Measurements from ENCODE around the gene DIPK1A. TPM values are rescaled to one million over a fixed set of nuclear protein-coding genes. Genes with fewer than 3 reads are reported as not detected.

Gene DIPK1A
- total RNA-seq, 1 experiment from 2014 or later: 1.2 TPM

DNA sequence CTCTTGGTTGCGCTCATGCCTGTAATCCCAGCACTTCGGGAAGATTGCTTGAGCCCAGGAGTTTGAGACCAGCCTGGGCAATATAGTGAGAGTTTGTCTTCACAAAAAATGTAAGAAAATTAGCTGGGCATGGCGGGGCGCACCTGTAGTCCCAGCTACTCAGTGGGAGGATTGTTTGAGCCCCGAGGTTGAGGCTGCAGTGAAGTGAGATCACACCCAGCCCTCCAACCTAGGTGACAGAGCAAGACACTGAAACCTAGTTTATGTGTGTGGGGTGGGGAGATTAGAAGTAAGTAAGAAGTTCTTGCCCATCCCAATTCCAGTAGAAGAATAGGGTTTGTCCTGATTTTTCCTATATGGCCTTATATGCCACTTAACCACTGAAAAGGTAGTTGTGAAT, 127.4 kb downstream of the DIPK1A start:
- H3K4me1 ChIP-seq (ENCODE audit: control insufficient read depth, insufficient read depth, low read length): peaks cover 20% of the 10 kb centered on the region
- intact Hi-C loops (cut with micrococcal nuclease; ENCODE audit: unreplicated experiment): no loop called here
- H3K27me3 ChIP-seq (ENCODE audit: control insufficient read depth, insufficient read depth, low read length): no peaks in the 10 kb centered on the region
- POLR2A ChIA-PET: no interaction called here
- BruUV-seq (replicated peaks): no TSS peak
- CTCF ChIA-PET: no interaction called here
- no peak for DNase-seq (ENCODE audit: low read depth, low spot score)
- no peak for TF ChIP-seq POLR2AphosphoS5 (IDR thresholded peaks at IDR 0.05; ENCODE audit: low read depth, low read length)
- TF ChIP-seq SIN3A (IDR thresholded peaks at IDR 0.05; ENCODE audit: borderline replicate concordance, insufficient read depth, low read depth, low read length): no peak
- TF ChIP-seq, protein P1, sequence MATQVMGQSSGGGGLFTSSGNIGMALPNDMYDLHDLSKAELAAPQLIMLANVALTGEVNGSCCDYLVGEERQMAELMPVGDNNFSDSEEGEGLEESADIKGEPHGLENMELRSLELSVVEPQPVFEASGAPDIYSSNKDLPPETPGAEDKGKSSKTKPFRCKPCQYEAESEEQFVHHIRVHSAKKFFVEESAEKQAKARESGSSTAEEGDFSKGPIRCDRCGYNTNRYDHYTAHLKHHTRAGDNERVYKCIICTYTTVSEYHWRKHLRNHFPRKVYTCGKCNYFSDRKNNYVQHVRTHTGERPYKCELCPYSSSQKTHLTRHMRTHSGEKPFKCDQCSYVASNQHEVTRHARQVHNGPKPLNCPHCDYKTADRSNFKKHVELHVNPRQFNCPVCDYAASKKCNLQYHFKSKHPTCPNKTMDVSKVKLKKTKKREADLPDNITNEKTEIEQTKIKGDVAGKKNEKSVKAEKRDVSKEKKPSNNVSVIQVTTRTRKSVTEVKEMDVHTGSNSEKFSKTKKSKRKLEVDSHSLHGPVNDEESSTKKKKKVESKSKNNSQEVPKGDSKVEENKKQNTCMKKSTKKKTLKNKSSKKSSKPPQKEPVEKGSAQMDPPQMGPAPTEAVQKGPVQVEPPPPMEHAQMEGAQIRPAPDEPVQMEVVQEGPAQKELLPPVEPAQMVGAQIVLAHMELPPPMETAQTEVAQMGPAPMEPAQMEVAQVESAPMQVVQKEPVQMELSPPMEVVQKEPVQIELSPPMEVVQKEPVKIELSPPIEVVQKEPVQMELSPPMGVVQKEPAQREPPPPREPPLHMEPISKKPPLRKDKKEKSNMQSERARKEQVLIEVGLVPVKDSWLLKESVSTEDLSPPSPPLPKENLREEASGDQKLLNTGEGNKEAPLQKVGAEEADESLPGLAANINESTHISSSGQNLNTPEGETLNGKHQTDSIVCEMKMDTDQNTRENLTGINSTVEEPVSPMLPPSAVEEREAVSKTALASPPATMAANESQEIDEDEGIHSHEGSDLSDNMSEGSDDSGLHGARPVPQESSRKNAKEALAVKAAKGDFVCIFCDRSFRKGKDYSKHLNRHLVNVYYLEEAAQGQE (IDR thresholded peaks at IDR 0.05; ENCODE audit: insufficient read depth in 1 of 2, low read depth in 2 of 2, low read length in 1 of 2): no peak
- no peak for TF ChIP-seq TCF7L2 (IDR thresholded peaks at IDR 0.05; ENCODE audit: low read depth, low read length)
- TF ChIP-seq, protein P2, sequence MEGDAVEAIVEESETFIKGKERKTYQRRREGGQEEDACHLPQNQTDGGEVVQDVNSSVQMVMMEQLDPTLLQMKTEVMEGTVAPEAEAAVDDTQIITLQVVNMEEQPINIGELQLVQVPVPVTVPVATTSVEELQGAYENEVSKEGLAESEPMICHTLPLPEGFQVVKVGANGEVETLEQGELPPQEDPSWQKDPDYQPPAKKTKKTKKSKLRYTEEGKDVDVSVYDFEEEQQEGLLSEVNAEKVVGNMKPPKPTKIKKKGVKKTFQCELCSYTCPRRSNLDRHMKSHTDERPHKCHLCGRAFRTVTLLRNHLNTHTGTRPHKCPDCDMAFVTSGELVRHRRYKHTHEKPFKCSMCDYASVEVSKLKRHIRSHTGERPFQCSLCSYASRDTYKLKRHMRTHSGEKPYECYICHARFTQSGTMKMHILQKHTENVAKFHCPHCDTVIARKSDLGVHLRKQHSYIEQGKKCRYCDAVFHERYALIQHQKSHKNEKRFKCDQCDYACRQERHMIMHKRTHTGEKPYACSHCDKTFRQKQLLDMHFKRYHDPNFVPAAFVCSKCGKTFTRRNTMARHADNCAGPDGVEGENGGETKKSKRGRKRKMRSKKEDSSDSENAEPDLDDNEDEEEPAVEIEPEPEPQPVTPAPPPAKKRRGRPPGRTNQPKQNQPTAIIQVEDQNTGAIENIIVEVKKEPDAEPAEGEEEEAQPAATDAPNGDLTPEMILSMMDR (IDR thresholded peaks at IDR 0.05): no peak
- no peaks in the 10 kb centered on the region for H3K9me3 ChIP-seq (ENCODE audit: control insufficient read depth, insufficient read depth, low read depth, low read length)
- H3K36me3 ChIP-seq (ENCODE audit: control insufficient read depth, insufficient read depth, low read length): peaks cover 45% of the 10 kb centered on the region
- no peak for ATAC-seq
- H3K27ac ChIP-seq (ENCODE audit: low read length): peak overlapping the region; percentile 94
- in situ Hi-C loops (cut with HindIII; ENCODE audit: low pct_unique_long_range_greater_than_20kb, low sequenced_read_pairs): no loop called here
- H3K4me3 ChIP-seq (ENCODE audit: low read depth in 2 of 2, low read length in 2 of 2): peak overlapping the region; percentile 99

DNA sequence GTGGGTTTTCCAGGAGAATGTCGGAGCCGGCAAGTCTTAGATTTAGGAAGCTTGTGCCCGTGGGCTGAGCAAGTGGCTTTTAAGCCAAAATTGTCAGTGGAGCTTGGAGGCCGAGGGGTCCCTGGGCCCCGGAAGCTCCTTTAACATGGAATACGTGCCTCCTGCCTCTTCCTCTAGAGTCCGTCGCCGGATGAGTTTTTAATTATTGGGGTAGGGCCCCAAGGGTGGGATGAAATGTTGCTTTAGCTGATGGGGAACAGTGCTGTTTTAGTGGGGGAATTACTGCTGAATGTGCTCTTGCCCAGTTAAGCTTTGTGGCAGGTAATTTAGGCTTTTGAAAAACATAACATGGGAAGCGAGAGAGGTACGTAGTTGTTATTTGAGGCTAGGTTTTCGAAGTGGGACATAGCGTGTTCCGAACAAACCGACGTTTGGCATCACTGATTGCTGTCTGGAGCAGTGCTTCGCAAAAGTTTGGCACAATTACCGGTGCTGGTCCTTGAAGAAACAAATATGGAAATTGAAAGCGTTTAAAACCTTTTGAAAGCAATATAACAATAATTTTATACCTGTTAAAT, 128.6 kb downstream of the DIPK1A start:
- CTCF ChIA-PET: no interaction called here
- ATAC-seq (no peak), DNase-seq (ENCODE audit: low read depth, low spot score) (no peak)
- no peaks in the 10 kb centered on the region for H3K27me3 ChIP-seq (ENCODE audit: control insufficient read depth, insufficient read depth, low read length)
- no peak for TF ChIP-seq POLR2AphosphoS5 (IDR thresholded peaks at IDR 0.05; ENCODE audit: low read depth, low read length)
- TF ChIP-seq SIN3A (IDR thresholded peaks at IDR 0.05; ENCODE audit: borderline replicate concordance, insufficient read depth, low read depth, low read length): no peak
- TF ChIP-seq, protein P1 (IDR thresholded peaks at IDR 0.05; ENCODE audit: insufficient read depth in 1 of 2, low read depth in 2 of 2, low read length in 1 of 2): no peak
- no peak for TF ChIP-seq TCF7L2 (IDR thresholded peaks at IDR 0.05; ENCODE audit: low read depth, low read length)
- TF ChIP-seq, protein P2 (IDR thresholded peaks at IDR 0.05): no peak
- peaks cover 20% of the 10 kb centered on the region for H3K4me1 ChIP-seq (ENCODE audit: control insufficient read depth, insufficient read depth, low read length)
- in situ Hi-C loops (cut with HindIII; ENCODE audit: low pct_unique_long_range_greater_than_20kb, low sequenced_read_pairs): no loop called here
- BruUV-seq (replicated peaks): no TSS peak
- H3K36me3 ChIP-seq (ENCODE audit: control insufficient read depth, insufficient read depth, low read length): peaks cover 39% of the 10 kb centered on the region
- H3K4me3 ChIP-seq (ENCODE audit: low read depth in 2 of 2, low read length in 2 of 2): peak overlapping the region; percentile 99
- intact Hi-C loops (cut with micrococcal nuclease; ENCODE audit: unreplicated experiment): no loop called here
- H3K9me3 ChIP-seq (ENCODE audit: control insufficient read depth, insufficient read depth, low read depth, low read length): no peaks in the 10 kb centered on the region
- H3K27ac ChIP-seq (ENCODE audit: low read length): peak overlapping the region; percentile 94
- POLR2A ChIA-PET: no interaction called here

All from Panc1 (cell line).